ENCODE data around the gene MRPS18A. TPM values are rescaled to one million over a fixed set of nuclear protein-coding genes. Genes with fewer than 3 reads are reported as not detected.
A peak's percentile ranks its signal among the peaks of the same experiment; 100 is the strongest.

MRPS18A gene
- 10 to 100 TPM; 36.4 to 37.8 TPM for total RNA-seq
- polyA plus RNA-seq: 10 to 100 TPM; 39.2 to 48.4 TPM
- long read RNA-seq, donor 1, transcript MRPS18A-202 (6 exons, 1,062 nt): major isoform, 32 of 35 reads
- long read RNA-seq, donor 1, partial matches to known transcripts: 0 of 35 reads
- long read RNA-seq, donor 1, other reads (novel, unspliced or antisense): 0 of 35 reads
- long read RNA-seq, donor 2, transcript MRPS18A-202 (6 exons, 1,062 nt): major isoform, 20 of 20 reads
- long read RNA-seq, donor 2, partial matches to known transcripts: 0 of 20 reads
- long read RNA-seq, donor 2, other reads (novel, unspliced or antisense): 0 of 20 reads
- long read RNA-seq, donor 3, transcript MRPS18A-201 (5 exons, 785 nt): minor isoform, 5 of 29 reads
- long read RNA-seq, donor 3, transcript MRPS18A-202 (6 exons, 1,062 nt): major isoform, 24 of 29 reads
- long read RNA-seq, donor 3, partial matches to known transcripts: 0 of 29 reads
- long read RNA-seq, donor 3, other reads (novel, unspliced or antisense): 0 of 29 reads
- long read RNA-seq, donor 4, transcript MRPS18A-202 (6 exons, 1,062 nt): major isoform, 18 of 22 reads
- long read RNA-seq, donor 4, partial matches to known transcripts: 0 of 22 reads
- long read RNA-seq, donor 4, other reads (novel, unspliced or antisense): 0 of 22 reads
- long read RNA-seq, donor 5, transcript MRPS18A-202 (6 exons, 1,062 nt): major isoform, 45 of 49 reads
- long read RNA-seq, donor 5, partial matches to known transcripts: 0 of 49 reads
- long read RNA-seq, donor 5, other reads (novel, unspliced or antisense): 0 of 49 reads

DNA sequence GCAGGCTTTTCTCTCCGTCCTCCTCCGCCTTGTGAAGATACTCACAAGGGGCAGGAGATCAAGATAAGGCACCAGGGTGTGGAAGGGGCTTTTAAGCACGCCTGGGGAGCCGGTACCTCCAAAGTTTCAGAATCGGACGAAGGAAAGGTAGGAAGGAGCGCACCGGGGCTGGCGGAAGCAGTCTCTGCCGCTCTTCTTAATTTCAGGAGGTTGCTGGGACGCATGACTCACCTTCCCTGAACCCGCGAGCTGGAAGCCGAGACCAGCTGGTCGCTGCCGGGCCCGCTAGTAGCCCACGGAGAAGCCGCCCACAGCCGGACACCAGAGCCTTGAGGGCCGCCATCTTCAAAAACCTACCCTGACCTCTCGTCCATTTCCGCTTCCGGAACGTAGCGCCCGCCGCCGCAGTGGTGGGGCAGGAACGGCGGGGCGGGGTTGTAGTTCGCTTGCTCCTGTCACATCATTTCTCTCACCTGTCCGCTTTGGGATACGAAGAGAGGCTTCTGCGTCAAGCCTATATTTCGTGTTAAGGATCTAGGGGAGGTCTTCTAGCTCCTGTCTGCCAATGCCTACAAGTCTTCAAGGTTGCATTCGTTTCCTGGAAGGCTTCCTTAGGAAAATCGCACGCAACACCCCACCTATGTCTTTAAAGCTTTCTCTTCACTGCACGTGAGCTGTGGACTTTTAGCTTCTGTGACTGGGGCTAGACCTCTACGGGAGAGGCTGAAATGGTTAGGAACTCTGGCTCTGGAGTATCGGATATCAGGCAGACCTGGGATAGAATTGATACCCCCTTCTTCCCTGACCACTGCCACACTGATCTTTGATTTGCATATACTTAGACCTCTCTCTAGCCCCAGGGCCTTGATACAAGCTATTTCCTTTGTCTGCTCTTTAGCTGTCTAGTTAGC lies at the start of gene MRPS18A:
Gene MRPS18A, minus strand, starts transcription at position 355 of the 911 bp plus-strand sequence. Its CDS starts 12 bp downstream, at position 343.
- peak; percentile 87 for ATAC-seq (ENCODE audit: insufficient read depth, low FRiP score)

DNA sequence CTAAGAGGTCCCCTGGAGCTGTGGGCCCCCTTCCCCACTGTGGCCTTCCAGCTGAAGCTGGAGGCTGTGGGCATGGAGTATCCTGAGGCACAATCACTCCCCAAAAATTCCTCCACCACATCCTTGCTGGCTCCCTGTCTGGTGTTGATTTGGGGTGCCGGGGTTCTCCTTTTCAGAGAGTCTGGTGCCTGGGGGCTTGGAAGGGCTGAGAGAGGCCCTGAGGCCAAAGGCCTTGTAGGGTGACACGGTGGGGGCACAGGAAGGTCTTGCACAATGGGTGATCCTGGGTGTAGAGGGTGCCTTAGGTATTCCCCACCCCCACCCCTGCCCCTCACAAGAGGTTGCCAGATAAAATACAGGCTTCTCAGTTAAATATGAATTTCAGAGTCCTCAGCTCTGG lies 49.3 kb upstream of the MRPS18A start:
- H3K4me3 ChIP-seq: no peak overlapping the region
- no peak overlapping the region for H3K27ac ChIP-seq (ENCODE audit: low read depth in 1 of 2, low read length in 1 of 2)
- ATAC-seq (ENCODE audit: insufficient read depth, low FRiP score) (no peak), DNase-seq (no peak)
- TF ChIP-seq, protein P1, sequence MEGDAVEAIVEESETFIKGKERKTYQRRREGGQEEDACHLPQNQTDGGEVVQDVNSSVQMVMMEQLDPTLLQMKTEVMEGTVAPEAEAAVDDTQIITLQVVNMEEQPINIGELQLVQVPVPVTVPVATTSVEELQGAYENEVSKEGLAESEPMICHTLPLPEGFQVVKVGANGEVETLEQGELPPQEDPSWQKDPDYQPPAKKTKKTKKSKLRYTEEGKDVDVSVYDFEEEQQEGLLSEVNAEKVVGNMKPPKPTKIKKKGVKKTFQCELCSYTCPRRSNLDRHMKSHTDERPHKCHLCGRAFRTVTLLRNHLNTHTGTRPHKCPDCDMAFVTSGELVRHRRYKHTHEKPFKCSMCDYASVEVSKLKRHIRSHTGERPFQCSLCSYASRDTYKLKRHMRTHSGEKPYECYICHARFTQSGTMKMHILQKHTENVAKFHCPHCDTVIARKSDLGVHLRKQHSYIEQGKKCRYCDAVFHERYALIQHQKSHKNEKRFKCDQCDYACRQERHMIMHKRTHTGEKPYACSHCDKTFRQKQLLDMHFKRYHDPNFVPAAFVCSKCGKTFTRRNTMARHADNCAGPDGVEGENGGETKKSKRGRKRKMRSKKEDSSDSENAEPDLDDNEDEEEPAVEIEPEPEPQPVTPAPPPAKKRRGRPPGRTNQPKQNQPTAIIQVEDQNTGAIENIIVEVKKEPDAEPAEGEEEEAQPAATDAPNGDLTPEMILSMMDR (IDR thresholded peaks at IDR 0.05; ENCODE audit: control extremely low read depth, extremely low read depth): no peak
- no peaks in the 10 kb centered on the region for H3K27me3 ChIP-seq (ENCODE audit: control insufficient read depth in 3 of 3, insufficient read depth in 3 of 3, low read length in 2 of 3)
- H3K4me1 ChIP-seq (ENCODE audit: control insufficient read depth in 5 of 5, insufficient read depth in 5 of 5, low read length in 5 of 5): peaks cover 0 to 24% (median 4%) of the 10 kb centered on the region in 5 donors
- peaks cover 0 to 2% (median 0%) of the 10 kb centered on the region in 4 donors for H3K9me3 ChIP-seq (ENCODE audit: control insufficient read depth in 4 of 4, insufficient read depth in 3 of 4, low read length in 3 of 4)
- no peaks in the 10 kb centered on the region for H3K36me3 ChIP-seq (ENCODE audit: control insufficient read depth in 4 of 4, insufficient read depth in 4 of 4, low read length in 4 of 4)
- 64 to 74% methylated on average over 2 of the region's 2 CpGs for WGBS, 2 donors
- no peak overlapping the region for H3K9ac ChIP-seq (ENCODE audit: insufficient read depth in 1 of 2, low read length in 2 of 2)

More for the DNA sequence above, at the start of gene MRPS18A:
- H3K4me3 ChIP-seq: peak within 1 kb of the TSS; percentile 83
- H3K4me1 ChIP-seq (ENCODE audit: control insufficient read depth in 5 of 5, insufficient read depth in 5 of 5, low read length in 5 of 5): peaks cover 2 to 37% (median 14%) of the 10 kb centered on the region in 5 donors
- WGBS, 2 donors: 8% methylated on average over 43 of the region's 43 CpGs
- H3K9ac ChIP-seq (ENCODE audit: insufficient read depth in 1 of 2, low read length in 2 of 2): peak within 1 kb of the TSS; percentile 84 to 89
- H3K27ac ChIP-seq (ENCODE audit: low read depth in 1 of 2, low read length in 1 of 2): peak within 1 kb of the TSS; percentile 77 to 82
- H3K27me3 ChIP-seq (ENCODE audit: control insufficient read depth in 3 of 3, insufficient read depth in 3 of 3, low read length in 2 of 3): no peaks in the 10 kb centered on the region
- peaks cover 0 to 7% (median 0%) of the 10 kb centered on the region in 4 donors for H3K36me3 ChIP-seq (ENCODE audit: control insufficient read depth in 4 of 4, insufficient read depth in 4 of 4, low read length in 4 of 4)
- H3K9me3 ChIP-seq (ENCODE audit: control insufficient read depth in 4 of 4, insufficient read depth in 3 of 4, low read length in 3 of 4): no peaks in the 10 kb centered on the region
- TF ChIP-seq, protein P1 (IDR thresholded peaks at IDR 0.05; ENCODE audit: control extremely low read depth, extremely low read depth): no peak
- peak; percentile 78 to 84 (median 79) for DNase-seq

GRCh38 chr6:43736211-43736786 lies 48.7 kb upstream of the MRPS18A start:
- Histone ChIP-seq H3K27me3 (ENCODE audit: control insufficient read depth in 3 of 3, insufficient read depth in 3 of 3, low read length in 2 of 3) (no peaks in the 10 kb centered on the region), H3K9ac (ENCODE audit: insufficient read depth in 1 of 2, low read length in 2 of 2) (no peak overlapping the region), H3K4me3 (no peak overlapping the region), H3K36me3 (ENCODE audit: control insufficient read depth in 4 of 4, insufficient read depth in 4 of 4, low read length in 4 of 4) (no peaks in the 10 kb centered on the region), H3K27ac (ENCODE audit: low read depth in 1 of 2, low read length in 1 of 2) (no peak overlapping the region), H3K4me1 (ENCODE audit: control insufficient read depth in 5 of 5, insufficient read depth in 5 of 5, low read length in 5 of 5) (peaks cover 0 to 23% (median 4%) of the 10 kb centered on the region in 5 donors), H3K9me3 (ENCODE audit: control insufficient read depth in 4 of 4, insufficient read depth in 3 of 4, low read length in 3 of 4) (peaks cover 0 to 2% (median 0%) of the 10 kb centered on the region in 4 donors)
- ATAC-seq (ENCODE audit: insufficient read depth, low FRiP score) (no peak), DNase-seq (no peak)
- 98 to 100% methylated on average over 2 of the region's 2 CpGs for WGBS, 2 donors
- TF ChIP-seq, protein P1 (IDR thresholded peaks at IDR 0.05; ENCODE audit: control extremely low read depth, extremely low read depth): no peak
